HG03108 (cell line): ENCODE data around the gene ARHGEF39.
A peak's percentile ranks its signal among the peaks of the same experiment; 100 is the strongest.
"Not testable (repeated sequence)": the region's sequence is repeated elsewhere in the genome, so short reads cannot be mapped to it uniquely, and the experiment has no call there.

Experiments
- ATAC-seq: cut with Tn5 transposase; IDR thresholded peaks from one replicate; pipeline ENCODE4 v1.9.1; 2021; ENCODE audit warnings: moderate library complexity; ENCODE audit not compliant: unreplicated experiment

The ARHGEF39 gene

GRCh38 chr9:35628389-35628991, 36.5 kb downstream of the ARHGEF39 start:
- no peak for ATAC-seq

GRCh38 chr9:35627575-35627974, 37.4 kb downstream of the ARHGEF39 start:
- ATAC-seq, result no peak

- peak; percentile 41 for ATAC-seq
Measured at GRCh38 chr9:35619800-35620158, 45.2 kb downstream of the ARHGEF39 start.

GRCh38 chr9:35618854-35619799, 45.9 kb downstream of the ARHGEF39 start:
- ATAC-seq, result peak; percentile 57

GRCh38 chr9:35618325-35618727, 46.7 kb downstream of the ARHGEF39 start, which contains the start of gene CD72:
Gene CD72, minus strand, starts transcription at chr9:35618413. Its CDS starts 110 bp downstream, at chr9:35618303.
- no peak for ATAC-seq

- ATAC-seq, result no peak
Measured at GRCh38 chr9:35617548-35617947, 47.4 kb downstream of the ARHGEF39 start.

- no peak for ATAC-seq
Measured at GRCh38 chr9:35616681-35617459, 48.1 kb downstream of the ARHGEF39 start.

GRCh38 chr9:35615981-35616680, 48.9 kb downstream of the ARHGEF39 start:
- no peak for ATAC-seq

- no peak for ATAC-seq
Measured at GRCh38 chr9:35612843-35613242, 52.2 kb downstream of the ARHGEF39 start.

- ATAC-seq, result not testable (repeated sequence)
Measured at GRCh38 chr9:35612066-35612465, 52.9 kb downstream of the ARHGEF39 start.

- ATAC-seq, result no peak
Measured at GRCh38 chr9:35611230-35611797, 53.7 kb downstream of the ARHGEF39 start.

GRCh38 chr9:35609820-35610163, 55.2 kb downstream of the ARHGEF39 start:
- ATAC-seq, result no peak
